Suprapubic skin (tissue), 4 donors: ENCODE data around the gene PRKAG3. TPM values are rescaled to one million over a fixed set of nuclear protein-coding genes. Genes with fewer than 3 reads are reported as not detected.
A peak's percentile ranks its signal among the peaks of the same experiment; 100 is the strongest.

Source experiments
- DNase-seq, 2 donors: peaks; one replicate each; pipeline ENCODE4 v3.0.0-alpha.2; 2019; ENCODE audit warnings: low spot score in 2 of 2
- H3K27ac ChIP-seq: fragments of 200-600 bp; sonication (generic); one replicate; pipeline ENCODE4 v1.5.1; 2019
- H3K27me3 ChIP-seq: fragments of 200-600 bp; sonication (generic); one replicate; pipeline ENCODE4 v1.5.1; 2019
- H3K36me3 ChIP-seq: fragments of 200-600 bp; sonication (generic); one replicate; pipeline ENCODE4 v1.5.1; 2019
- H3K4me1 ChIP-seq: fragments of 200-600 bp; sonication (generic); one replicate; pipeline ENCODE4 v1.5.1; 2019
- H3K4me3 ChIP-seq: fragments of 200-600 bp; sonication (generic); one replicate; pipeline ENCODE4 v1.5.1; 2019; ENCODE audit warnings: mild to moderate bottlenecking
- H3K9me3 ChIP-seq: fragments of 200-600 bp; sonication (generic); one replicate; pipeline ENCODE4 v1.5.1; 2019
- CTCF ChIP-seq, 2 donors: fragments of 200-600 bp in 1 of 2; fragments of 450-650 bp in 1 of 2; sonication (generic) in 1 of 2; IDR thresholded peaks; one replicate each; pipeline ENCODE4 v1.5.1; 2016 to 2019; ENCODE audit warnings: antibody characterized with exemption in 2 of 2, mild to moderate bottlenecking in 1 of 2, moderate library complexity in 1 of 2
- EP300 ChIP-seq: sonication (generic); formaldehyde crosslinking; IDR thresholded peaks from one replicate; pipeline ENCODE4 v1.6.1; 2017; ENCODE audit warnings: antibody characterized with exemption
- POLR2A ChIP-seq, 2 donors: fragments of 450-650 bp; IDR thresholded peaks; one replicate each; pipeline ENCODE4 v1.6.1; 2017; ENCODE audit warnings: antibody characterized with exemption in 2 of 2, mild to moderate bottlenecking in 2 of 2, moderate library complexity in 2 of 2
- POLR2AphosphoS5 ChIP-seq, 3 donors: sonication (generic); formaldehyde crosslinking; IDR thresholded peaks; one replicate each; pipeline ENCODE4 v1.6.1; 2017; ENCODE audit warnings: antibody characterized with exemption in 3 of 3
- WGBS: methylation state at CpG from one replicate; pipeline ENCODE4 v1.1.5; 2018; 5-methylcytosine and 5-hydroxymethylcytosine counted together
- total RNA-seq, 4 donors: library from RNA; depleted of rRNA; stranded (reverse); fragments of >200 nt; gene quantifications; one replicate each; pipeline ENCODE4 v1.1.0, GENCODE V29; 2016

The PRKAG3 gene
- total RNA-seq, 4 donors from 2014 or later = 0.26 TPM; not detected in 3

- no peak overlapping the region for H3K27ac ChIP-seq
- no peak for TF ChIP-seq CTCF (IDR thresholded peaks at IDR 0.05)
- no peak for TF ChIP-seq POLR2AphosphoS5 (IDR thresholded peaks at IDR 0.05)
- H3K27me3 ChIP-seq = no peaks in the 10 kb centered on the region
- H3K4me1 ChIP-seq = peaks cover 19% of the 10 kb centered on the region
- peaks cover 3% of the 10 kb centered on the region for H3K9me3 ChIP-seq
- WGBS = 49% methylated on average over 4 of the region's 4 CpGs
- no peak for DNase-seq
- no peak overlapping the region for H3K4me3 ChIP-seq
- no peaks in the 10 kb centered on the region for H3K36me3 ChIP-seq
Measured at GRCh38 chr2:218802386-218802994, 29.1 kb downstream of the PRKAG3 start.

GRCh38 chr2:218799990-218800389, 31.6 kb downstream of the PRKAG3 start:
- no peaks in the 10 kb centered on the region for H3K36me3 ChIP-seq
- no peak overlapping the region for H3K4me3 ChIP-seq
- TF ChIP-seq EP300 (no peak), CTCF (IDR thresholded peaks at IDR 0.05) (no peak), POLR2AphosphoS5 (IDR thresholded peaks at IDR 0.05) (no peak), POLR2A (IDR thresholded peaks at IDR 0.05) (no peak)
- peaks cover 3% of the 10 kb centered on the region for H3K9me3 ChIP-seq
- H3K27ac ChIP-seq = peak overlapping the region; percentile 18
- no peaks in the 10 kb centered on the region for H3K4me1 ChIP-seq
- WGBS = 62% methylated on average over 6 of the region's 6 CpGs
- no peak for DNase-seq
- no peaks in the 10 kb centered on the region for H3K27me3 ChIP-seq

- Histone ChIP-seq H3K36me3 (no peaks in the 10 kb centered on the region), H3K4me3 (no peak overlapping the region), H3K9me3 (no peaks in the 10 kb centered on the region), H3K27ac (peak overlapping the region; percentile 29), H3K27me3 (no peaks in the 10 kb centered on the region), H3K4me1 (no peaks in the 10 kb centered on the region)
- no peak for DNase-seq
- 69% methylated on average over 12 of the region's 12 CpGs for WGBS
- TF ChIP-seq POLR2A (IDR thresholded peaks at IDR 0.05) (no peak), CTCF (IDR thresholded peaks at IDR 0.05) (no peak), EP300 (no peak), POLR2AphosphoS5 (IDR thresholded peaks at IDR 0.05) (no peak)
Measured at GRCh38 chr2:218798767-218799504, 32.7 kb downstream of the PRKAG3 start.

GRCh38 chr2:218796691-218797090, 34.9 kb downstream of the PRKAG3 start:
- WGBS = 83% methylated on average over 4 of the region's 4 CpGs
- H3K9me3 ChIP-seq = no peaks in the 10 kb centered on the region
- H3K27me3 ChIP-seq = no peaks in the 10 kb centered on the region
- TF ChIP-seq CTCF (IDR thresholded peaks at IDR 0.05) (no peak), EP300 (no peak), POLR2A (IDR thresholded peaks at IDR 0.05) (no peak), POLR2AphosphoS5 (IDR thresholded peaks at IDR 0.05) (no peak)
- no peak overlapping the region for H3K4me3 ChIP-seq
- H3K4me1 ChIP-seq = no peaks in the 10 kb centered on the region
- H3K27ac ChIP-seq = no peak overlapping the region
- no peak for DNase-seq
- no peaks in the 10 kb centered on the region for H3K36me3 ChIP-seq

- no peaks in the 10 kb centered on the region for H3K36me3 ChIP-seq
- H3K9me3 ChIP-seq = no peaks in the 10 kb centered on the region
- DNase-seq = no peak
- no peak overlapping the region for H3K27ac ChIP-seq
- no peak for TF ChIP-seq CTCF (IDR thresholded peaks at IDR 0.05)
- TF ChIP-seq POLR2A (IDR thresholded peaks at IDR 0.05) = no peak
- no peak for TF ChIP-seq EP300
- TF ChIP-seq POLR2AphosphoS5 (IDR thresholded peaks at IDR 0.05) = no peak
- no peaks in the 10 kb centered on the region for H3K27me3 ChIP-seq
- H3K4me3 ChIP-seq = no peak overlapping the region
- peaks cover 6% of the 10 kb centered on the region for H3K4me1 ChIP-seq
- WGBS = 98% methylated on average over 1 of the region's 1 CpG
Measured at GRCh38 chr2:218792433-218792832, 39.2 kb downstream of the PRKAG3 start.
